HepG2 (cell line): ENCODE data around the gene A3GALT2. TPM values are rescaled to one million over a fixed set of nuclear protein-coding genes. Genes with fewer than 3 reads are reported as not detected.

Experiments used
- GFI1 ChIP-seq: sonication (generic); formaldehyde crosslinking; IDR thresholded peaks from 2 replicates; pipeline ENCODE4 v1.5.0; 2020; ENCODE audit warnings: missing genetic modification reagents, mild to moderate bottlenecking, borderline replicate concordance
- HOXA3 ChIP-seq: sonication (generic); formaldehyde crosslinking; IDR thresholded peaks from 2 replicates; pipeline ENCODE4 v1.5.0; 2020; ENCODE audit warnings: missing genetic modification reagents
- NFYB ChIP-seq: sonication (generic); formaldehyde crosslinking; IDR thresholded peaks from 2 replicates; pipeline ENCODE4 v1.4.0; 2020; ENCODE audit warnings: missing genetic modification reagents
- PITX1 ChIP-seq: sonication (generic); formaldehyde crosslinking; IDR thresholded peaks from 2 replicates; pipeline ENCODE4 v1.5.1; 2020; ENCODE audit warnings: mild to moderate bottlenecking, missing genetic modification reagents
- ZBTB20 ChIP-seq: sonication (generic); formaldehyde crosslinking; IDR thresholded peaks from 2 replicates; pipeline ENCODE4 v1.8.1; 2023; ENCODE audit warnings: missing genetic modification reagents, low read depth, mild to moderate bottlenecking, borderline replicate concordance
- ZFYVE20 ChIP-seq: sonication (generic); formaldehyde crosslinking; IDR thresholded peaks from 2 replicates; pipeline ENCODE4 v1.8.0; 2023; ENCODE audit warnings: low read depth, mild to moderate bottlenecking, moderate library complexity, missing genetic modification reagents, borderline replicate concordance
- ZNF205 ChIP-seq: IDR thresholded peaks from 2 replicates; pipeline ENCODE4 v1.6.1; 2018; ENCODE audit warnings: missing biosample characterization, missing genetic modification reagents
- ZNF430 ChIP-seq: sonication (generic); formaldehyde crosslinking; IDR thresholded peaks from 2 replicates; pipeline ENCODE4 v1.9.0; 2021; ENCODE audit warnings: mild to moderate bottlenecking, missing genetic modification reagents
- ZNF891 ChIP-seq: sonication (generic); formaldehyde crosslinking; IDR thresholded peaks from 2 replicates; pipeline ENCODE4 v1.5.0; 2020; ENCODE audit warnings: mild to moderate bottlenecking, missing genetic modification reagents
- polyA plus RNA-seq, 8 experiments: library from polyadenylated mRNA; depleted of rRNA in 3 of 8; stranded (reverse) in 7 of 8; unstranded in 1 of 8; fragments of >200 nt; fragmentation: Illumina TruSeq in 4 of 8; extraction: Trizol in 4 of 8; gene quantifications; 2 replicates each; pipeline versions ENCODE4 v1.2.1 to v1.2.3, GENCODE V29; 2011 to 2016; ENCODE audit warnings: low read depth in 4 of 8, missing spikeins in 1 of 8, mixed read lengths in 1 of 8; ENCODE audit not compliant: insufficient read depth in 1 of 8
- total RNA-seq, 5 experiments: library from RNA; depleted of rRNA; stranded (reverse); fragments of >200 nt; fragmentation: Illumina TruSeq; extraction: Trizol; gene quantifications; 2 replicates each; pipeline ENCODE4 v1.2.3, GENCODE V29; 2016; ENCODE audit warnings: low read depth in 1 of 5
- TF ChIP-seq, protein P1 (sequence below): sonication (generic); formaldehyde crosslinking; IDR thresholded peaks from 2 replicates; pipeline ENCODE4 v1.5.1; 2020; ENCODE audit warnings: mild to moderate bottlenecking, missing genetic modification reagents, moderate library complexity
- TF ChIP-seq, protein P2 (sequence below): sonication (generic); formaldehyde crosslinking; IDR thresholded peaks from 2 replicates; pipeline ENCODE4 v1.5.0; 2020; ENCODE audit warnings: mild to moderate bottlenecking, missing genetic modification reagents, moderate library complexity
- TF ChIP-seq, protein P3 (sequence below): IDR thresholded peaks from 2 replicates; pipeline ENCODE4 v1.6.1; 2016; ENCODE audit warnings: missing genetic modification reagents, missing compliant biosample characterization
- TF ChIP-seq, protein P4 (sequence below): sonication (generic); formaldehyde crosslinking; IDR thresholded peaks from 2 replicates; pipeline ENCODE4 v1.4.0; 2020; ENCODE audit warnings: low read depth, missing genetic modification reagents

Gene A3GALT2
- total and polyA plus RNA-seq, 2 of the 13 experiments (the other 11 are each of a cell fraction or from before 2014, with no cell fraction given) = not detected

DNA sequence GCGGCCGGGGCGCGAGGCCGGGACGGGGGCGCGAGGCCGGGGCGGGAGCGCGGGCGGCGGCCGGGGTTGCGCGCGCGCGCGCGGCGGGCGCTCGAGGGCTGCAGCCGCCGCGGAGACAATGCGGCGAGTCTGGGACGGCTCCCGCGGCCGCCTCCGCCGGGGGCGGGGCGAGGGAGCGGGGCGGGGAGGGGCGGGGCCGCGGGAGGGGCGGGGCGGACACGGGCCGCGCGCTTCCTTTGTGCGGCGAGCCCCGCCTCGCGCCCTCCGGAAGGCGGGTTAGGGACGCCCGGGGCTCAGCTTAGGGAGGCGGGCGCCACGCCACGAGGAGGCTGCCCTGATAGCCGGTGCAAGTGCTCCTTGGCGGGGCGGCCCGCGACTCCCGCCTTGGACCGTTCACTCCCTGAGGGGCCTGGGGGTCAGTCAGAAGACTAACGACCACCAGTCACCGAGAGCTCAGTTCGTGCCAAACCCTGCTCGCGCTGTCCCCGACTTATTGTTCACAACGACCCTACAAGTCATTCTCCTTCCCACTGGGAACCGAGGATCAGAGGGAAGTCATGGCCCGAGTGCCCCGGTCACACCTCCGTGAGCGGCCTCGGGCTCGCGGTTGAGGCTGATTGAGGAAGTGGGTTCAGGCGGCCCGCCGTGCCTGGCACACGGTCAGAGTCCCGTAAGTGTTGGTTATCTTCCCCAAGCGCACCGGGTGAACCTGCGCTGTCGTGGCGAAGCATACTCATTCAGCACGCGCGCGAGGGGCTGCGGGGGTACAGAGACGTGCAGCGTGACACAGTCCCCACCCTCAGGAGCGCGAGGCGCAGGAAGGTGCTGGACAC, 29.1 kb upstream of the A3GALT2 start (continued):
- 0 out of 2 replicates have a peak, but pooled peaks have one; percentile 36 for TF ChIP-seq ZFYVE20 (CRISPR knock-in tag)
- TF ChIP-seq, protein P1, sequence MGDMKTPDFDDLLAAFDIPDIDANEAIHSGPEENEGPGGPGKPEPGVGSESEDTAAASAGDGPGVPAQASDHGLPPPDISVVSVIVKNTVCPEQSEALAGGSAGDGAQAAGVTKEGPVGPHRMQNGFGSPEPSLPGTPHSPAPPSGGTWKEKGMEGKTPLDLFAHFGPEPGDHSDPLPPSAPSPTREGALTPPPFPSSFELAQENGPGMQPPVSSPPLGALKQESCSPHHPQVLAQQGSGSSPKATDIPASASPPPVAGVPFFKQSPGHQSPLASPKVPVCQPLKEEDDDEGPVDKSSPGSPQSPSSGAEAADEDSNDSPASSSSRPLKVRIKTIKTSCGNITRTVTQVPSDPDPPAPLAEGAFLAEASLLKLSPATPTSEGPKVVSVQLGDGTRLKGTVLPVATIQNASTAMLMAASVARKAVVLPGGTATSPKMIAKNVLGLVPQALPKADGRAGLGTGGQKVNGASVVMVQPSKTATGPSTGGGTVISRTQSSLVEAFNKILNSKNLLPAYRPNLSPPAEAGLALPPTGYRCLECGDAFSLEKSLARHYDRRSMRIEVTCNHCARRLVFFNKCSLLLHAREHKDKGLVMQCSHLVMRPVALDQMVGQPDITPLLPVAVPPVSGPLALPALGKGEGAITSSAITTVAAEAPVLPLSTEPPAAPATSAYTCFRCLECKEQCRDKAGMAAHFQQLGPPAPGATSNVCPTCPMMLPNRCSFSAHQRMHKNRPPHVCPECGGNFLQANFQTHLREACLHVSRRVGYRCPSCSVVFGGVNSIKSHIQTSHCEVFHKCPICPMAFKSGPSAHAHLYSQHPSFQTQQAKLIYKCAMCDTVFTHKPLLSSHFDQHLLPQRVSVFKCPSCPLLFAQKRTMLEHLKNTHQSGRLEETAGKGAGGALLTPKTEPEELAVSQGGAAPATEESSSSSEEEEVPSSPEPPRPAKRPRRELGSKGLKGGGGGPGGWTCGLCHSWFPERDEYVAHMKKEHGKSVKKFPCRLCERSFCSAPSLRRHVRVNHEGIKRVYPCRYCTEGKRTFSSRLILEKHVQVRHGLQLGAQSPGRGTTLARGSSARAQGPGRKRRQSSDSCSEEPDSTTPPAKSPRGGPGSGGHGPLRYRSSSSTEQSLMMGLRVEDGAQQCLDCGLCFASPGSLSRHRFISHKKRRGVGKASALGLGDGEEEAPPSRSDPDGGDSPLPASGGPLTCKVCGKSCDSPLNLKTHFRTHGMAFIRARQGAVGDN (CRISPR knock-in tag) = peak; percentile 96
- peak; percentile 78 for TF ChIP-seq PITX1 (CRISPR knock-in tag)
- TF ChIP-seq, protein P2, sequence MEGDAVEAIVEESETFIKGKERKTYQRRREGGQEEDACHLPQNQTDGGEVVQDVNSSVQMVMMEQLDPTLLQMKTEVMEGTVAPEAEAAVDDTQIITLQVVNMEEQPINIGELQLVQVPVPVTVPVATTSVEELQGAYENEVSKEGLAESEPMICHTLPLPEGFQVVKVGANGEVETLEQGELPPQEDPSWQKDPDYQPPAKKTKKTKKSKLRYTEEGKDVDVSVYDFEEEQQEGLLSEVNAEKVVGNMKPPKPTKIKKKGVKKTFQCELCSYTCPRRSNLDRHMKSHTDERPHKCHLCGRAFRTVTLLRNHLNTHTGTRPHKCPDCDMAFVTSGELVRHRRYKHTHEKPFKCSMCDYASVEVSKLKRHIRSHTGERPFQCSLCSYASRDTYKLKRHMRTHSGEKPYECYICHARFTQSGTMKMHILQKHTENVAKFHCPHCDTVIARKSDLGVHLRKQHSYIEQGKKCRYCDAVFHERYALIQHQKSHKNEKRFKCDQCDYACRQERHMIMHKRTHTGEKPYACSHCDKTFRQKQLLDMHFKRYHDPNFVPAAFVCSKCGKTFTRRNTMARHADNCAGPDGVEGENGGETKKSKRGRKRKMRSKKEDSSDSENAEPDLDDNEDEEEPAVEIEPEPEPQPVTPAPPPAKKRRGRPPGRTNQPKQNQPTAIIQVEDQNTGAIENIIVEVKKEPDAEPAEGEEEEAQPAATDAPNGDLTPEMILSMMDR (CRISPR knock-in tag) = peak; percentile 29
- peak; percentile 54; the same call in 1 of the 2 replicates for TF ChIP-seq GFI1 (CRISPR knock-in tag)
- TF ChIP-seq, protein P3, sequence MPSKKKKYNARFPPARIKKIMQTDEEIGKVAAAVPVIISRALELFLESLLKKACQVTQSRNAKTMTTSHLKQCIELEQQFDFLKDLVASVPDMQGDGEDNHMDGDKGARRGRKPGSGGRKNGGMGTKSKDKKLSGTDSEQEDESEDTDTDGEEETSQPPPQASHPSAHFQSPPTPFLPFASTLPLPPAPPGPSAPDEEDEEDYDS (CRISPR knock-in tag) = 0 out of 2 replicates have a peak, but pooled peaks have one; percentile 25
- peak; percentile 90 for TF ChIP-seq ZNF430 (CRISPR knock-in tag)
- no peak; the same call in 1 of the 2 replicates for TF ChIP-seq NFYB
- 0 out of 2 replicates have a peak, but pooled peaks have one; percentile 9 for TF ChIP-seq ZNF205 (CRISPR knock-in tag)
- TF ChIP-seq HOXA3 (CRISPR knock-in tag) = peak; percentile 72
- TF ChIP-seq ZNF891 (CRISPR knock-in tag) = peak; percentile 66; the same call in 1 of the 2 replicates
- TF ChIP-seq, protein P4, sequence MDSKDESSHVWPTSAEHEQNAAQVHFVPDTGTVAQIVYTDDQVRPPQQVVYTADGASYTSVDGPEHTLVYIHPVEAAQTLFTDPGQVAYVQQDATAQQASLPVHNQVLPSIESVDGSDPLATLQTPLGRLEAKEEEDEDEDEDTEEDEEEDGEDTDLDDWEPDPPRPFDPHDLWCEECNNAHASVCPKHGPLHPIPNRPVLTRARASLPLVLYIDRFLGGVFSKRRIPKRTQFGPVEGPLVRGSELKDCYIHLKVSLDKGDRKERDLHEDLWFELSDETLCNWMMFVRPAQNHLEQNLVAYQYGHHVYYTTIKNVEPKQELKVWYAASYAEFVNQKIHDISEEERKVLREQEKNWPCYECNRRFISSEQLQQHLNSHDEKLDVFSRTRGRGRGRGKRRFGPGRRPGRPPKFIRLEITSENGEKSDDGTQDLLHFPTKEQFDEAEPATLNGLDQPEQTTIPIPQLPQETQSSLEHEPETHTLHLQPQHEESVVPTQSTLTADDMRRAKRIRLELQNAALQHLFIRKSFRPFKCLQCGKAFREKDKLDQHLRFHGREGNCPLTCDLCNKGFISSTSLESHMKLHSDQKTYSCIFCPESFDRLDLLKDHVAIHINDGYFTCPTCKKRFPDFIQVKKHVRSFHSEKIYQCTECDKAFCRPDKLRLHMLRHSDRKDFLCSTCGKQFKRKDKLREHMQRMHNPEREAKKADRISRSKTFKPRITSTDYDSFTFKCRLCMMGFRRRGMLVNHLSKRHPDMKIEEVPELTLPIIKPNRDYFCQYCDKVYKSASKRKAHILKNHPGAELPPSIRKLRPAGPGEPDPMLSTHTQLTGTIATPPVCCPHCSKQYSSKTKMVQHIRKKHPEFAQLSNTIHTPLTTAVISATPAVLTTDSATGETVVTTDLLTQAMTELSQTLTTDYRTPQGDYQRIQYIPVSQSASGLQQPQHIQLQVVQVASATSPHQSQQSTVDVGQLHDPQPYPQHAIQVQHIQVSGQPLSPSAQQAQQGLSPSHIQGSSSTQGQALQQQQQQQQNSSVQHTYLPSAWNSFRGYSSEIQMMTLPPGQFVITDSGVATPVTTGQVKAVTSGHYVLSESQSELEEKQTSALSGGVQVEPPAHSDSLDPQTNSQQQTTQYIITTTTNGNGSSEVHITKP (CRISPR knock-in tag) = 0 out of 2 replicates have a peak, but pooled peaks have one; percentile 15
- TF ChIP-seq ZBTB20 (CRISPR knock-in tag) = peak; percentile 68; the same call in 1 of the 2 replicates
